Fibroblast of lung (primary cell): ENCODE measurements around the gene TMEM106C.

Experiments
- EZH2 ChIP-seq: IDR thresholded peaks from 2 replicates; pipeline ENCODE4 v1.5.1; 2012; ENCODE audit warnings: low read length, control low read depth, mild to moderate bottlenecking; ENCODE audit errors: missing control alignments
- TF ChIP-seq, protein P1 (sequence below), 2 donors: IDR thresholded peaks in 1 of 2; conservative IDR thresholded peaks in 1 of 2; 1 replicate in 1 of 2; 2 replicates in 1 of 2; pipeline ENCODE4 v1.5.1; 2011 to 2012; ENCODE audit warnings: low read length in 2 of 2, control low read depth in 1 of 2, inconsistent platforms in 1 of 2, low read depth in 1 of 2, mild to moderate bottlenecking in 1 of 2

DNA sequence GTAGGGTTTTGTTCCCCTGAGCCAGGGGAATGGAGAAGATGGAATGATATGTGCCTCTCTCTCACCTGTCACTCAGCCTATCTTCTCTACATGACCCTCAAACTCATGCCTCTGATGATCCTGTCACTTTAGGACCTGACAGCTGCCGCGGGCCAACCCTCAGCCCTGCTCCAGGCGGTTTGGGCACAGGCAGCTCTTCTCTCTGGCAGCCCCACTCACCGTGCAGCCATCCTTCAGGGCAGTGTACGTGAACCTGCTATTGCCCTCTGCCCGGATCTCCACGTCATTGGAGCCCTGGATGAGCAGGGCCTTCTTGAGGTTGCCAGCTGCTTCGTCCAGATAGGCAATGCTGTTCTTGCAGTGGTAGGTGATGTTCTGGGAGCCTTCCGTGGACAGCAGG is 10.5 kb downstream of the TMEM106C start:
- TF ChIP-seq, protein P1, sequence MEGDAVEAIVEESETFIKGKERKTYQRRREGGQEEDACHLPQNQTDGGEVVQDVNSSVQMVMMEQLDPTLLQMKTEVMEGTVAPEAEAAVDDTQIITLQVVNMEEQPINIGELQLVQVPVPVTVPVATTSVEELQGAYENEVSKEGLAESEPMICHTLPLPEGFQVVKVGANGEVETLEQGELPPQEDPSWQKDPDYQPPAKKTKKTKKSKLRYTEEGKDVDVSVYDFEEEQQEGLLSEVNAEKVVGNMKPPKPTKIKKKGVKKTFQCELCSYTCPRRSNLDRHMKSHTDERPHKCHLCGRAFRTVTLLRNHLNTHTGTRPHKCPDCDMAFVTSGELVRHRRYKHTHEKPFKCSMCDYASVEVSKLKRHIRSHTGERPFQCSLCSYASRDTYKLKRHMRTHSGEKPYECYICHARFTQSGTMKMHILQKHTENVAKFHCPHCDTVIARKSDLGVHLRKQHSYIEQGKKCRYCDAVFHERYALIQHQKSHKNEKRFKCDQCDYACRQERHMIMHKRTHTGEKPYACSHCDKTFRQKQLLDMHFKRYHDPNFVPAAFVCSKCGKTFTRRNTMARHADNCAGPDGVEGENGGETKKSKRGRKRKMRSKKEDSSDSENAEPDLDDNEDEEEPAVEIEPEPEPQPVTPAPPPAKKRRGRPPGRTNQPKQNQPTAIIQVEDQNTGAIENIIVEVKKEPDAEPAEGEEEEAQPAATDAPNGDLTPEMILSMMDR (conservative IDR thresholded peaks at IDR 0.05 in 1 of 2, IDR thresholded peaks at IDR 0.05 in 1 of 2; ENCODE audit: low read depth in 1 of 2, low read length in 2 of 2): no peak
- TF ChIP-seq EZH2: no peak
